VCaP (cell line): Measurements from ENCODE around the gene N4BP3.

Experiments
- H3K27ac ChIP-seq: fragments of 450-650 bp; 2 replicates; pipeline ENCODE4 v1.5.1; 2017
- TF ChIP-seq, protein P1 (sequence below): fragments of 450-650 bp; conservative IDR thresholded peaks from 2 replicates; pipeline ENCODE4 v1.5.1; 2017; ENCODE audit warnings: mild to moderate bottlenecking, moderate library complexity

The N4BP3 gene

DNA sequence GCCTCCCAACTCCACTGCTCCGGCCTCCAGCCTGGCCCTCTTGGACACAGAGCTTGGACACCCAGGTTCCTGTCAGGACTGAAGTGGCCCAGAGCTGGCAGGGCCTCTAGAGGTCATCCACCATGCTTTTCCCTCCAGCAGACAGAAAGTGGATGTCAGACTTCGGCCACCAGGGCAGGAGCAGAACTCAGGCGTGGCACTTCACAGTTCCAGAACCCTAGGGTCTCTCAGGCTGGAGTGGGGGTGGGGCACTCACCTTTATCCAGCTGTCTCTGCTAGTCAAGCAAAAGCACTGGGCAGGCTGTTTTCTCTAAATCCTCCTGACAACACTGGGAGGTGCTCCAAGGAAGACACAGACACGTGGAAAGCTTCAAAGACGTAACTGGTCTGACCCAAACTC, 35.6 kb upstream of the N4BP3 start:
- no peak overlapping the region for H3K27ac ChIP-seq
- TF ChIP-seq, protein P1, sequence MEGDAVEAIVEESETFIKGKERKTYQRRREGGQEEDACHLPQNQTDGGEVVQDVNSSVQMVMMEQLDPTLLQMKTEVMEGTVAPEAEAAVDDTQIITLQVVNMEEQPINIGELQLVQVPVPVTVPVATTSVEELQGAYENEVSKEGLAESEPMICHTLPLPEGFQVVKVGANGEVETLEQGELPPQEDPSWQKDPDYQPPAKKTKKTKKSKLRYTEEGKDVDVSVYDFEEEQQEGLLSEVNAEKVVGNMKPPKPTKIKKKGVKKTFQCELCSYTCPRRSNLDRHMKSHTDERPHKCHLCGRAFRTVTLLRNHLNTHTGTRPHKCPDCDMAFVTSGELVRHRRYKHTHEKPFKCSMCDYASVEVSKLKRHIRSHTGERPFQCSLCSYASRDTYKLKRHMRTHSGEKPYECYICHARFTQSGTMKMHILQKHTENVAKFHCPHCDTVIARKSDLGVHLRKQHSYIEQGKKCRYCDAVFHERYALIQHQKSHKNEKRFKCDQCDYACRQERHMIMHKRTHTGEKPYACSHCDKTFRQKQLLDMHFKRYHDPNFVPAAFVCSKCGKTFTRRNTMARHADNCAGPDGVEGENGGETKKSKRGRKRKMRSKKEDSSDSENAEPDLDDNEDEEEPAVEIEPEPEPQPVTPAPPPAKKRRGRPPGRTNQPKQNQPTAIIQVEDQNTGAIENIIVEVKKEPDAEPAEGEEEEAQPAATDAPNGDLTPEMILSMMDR, result no peak

DNA sequence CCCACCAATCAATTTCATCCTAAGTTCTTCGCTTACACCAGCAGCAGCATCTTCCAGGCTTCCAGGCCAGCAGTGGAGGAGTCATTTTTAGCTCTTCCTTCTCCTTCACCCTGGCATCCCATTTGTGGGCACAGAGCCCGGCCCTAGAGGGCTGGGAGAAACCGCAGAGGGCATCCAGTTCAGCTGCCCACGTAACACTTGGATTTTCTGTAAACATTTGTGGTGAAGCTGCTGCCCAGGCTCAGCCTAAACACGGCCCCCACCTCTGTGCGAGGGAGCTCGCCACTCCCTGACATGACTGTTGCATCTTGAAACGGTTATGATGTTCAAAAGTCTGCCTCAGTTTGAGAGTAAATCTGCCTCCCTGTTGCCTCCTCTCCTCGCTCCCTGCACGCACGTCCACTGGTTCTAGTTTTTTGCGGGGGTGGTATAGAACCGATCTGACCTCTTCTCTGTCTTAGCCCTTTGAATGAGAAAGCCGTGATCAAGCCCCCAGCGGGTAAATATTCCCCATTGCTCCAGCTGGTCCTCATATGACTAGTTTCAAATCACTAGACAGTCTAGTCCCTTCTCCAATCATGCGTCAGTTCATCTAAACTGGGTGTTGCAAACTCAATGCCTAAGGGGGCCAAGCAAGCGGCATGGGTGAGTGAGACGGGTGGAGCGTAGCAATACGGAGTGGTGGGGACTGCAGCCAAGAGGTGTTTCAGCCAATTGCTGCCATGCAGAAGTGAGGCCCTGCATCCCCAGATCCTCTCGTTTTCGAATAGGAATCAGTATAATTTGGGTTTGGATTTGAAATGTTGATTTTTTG, 34.9 kb upstream of the N4BP3 start:
- no peak overlapping the region for H3K27ac ChIP-seq

DNA sequence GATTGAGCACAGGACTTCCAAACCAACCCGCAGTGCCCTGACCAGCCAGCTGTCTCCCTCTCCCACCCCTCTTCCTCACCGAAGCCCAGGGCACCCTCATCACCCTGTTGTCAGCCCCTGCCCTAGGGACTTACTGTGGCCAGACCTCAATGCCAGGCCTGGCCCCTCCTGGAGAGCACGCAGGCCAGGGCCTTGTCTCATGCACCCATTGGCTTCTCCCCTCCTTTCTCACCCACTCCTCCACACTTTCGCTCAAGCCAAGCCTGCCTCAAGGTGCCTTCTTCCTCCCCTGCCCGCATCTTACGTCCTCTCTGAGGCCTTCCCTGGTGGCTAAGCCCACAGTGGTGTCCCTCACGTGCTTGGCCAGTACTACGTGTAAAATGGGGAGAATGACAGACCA, 33.3 kb upstream of the N4BP3 start:
- no peak overlapping the region for H3K27ac ChIP-seq
- TF ChIP-seq, protein P1, result no peak

More for the DNA sequence above, 34.9 kb upstream of the N4BP3 start:
- TF ChIP-seq, protein P1, result no peak

DNA sequence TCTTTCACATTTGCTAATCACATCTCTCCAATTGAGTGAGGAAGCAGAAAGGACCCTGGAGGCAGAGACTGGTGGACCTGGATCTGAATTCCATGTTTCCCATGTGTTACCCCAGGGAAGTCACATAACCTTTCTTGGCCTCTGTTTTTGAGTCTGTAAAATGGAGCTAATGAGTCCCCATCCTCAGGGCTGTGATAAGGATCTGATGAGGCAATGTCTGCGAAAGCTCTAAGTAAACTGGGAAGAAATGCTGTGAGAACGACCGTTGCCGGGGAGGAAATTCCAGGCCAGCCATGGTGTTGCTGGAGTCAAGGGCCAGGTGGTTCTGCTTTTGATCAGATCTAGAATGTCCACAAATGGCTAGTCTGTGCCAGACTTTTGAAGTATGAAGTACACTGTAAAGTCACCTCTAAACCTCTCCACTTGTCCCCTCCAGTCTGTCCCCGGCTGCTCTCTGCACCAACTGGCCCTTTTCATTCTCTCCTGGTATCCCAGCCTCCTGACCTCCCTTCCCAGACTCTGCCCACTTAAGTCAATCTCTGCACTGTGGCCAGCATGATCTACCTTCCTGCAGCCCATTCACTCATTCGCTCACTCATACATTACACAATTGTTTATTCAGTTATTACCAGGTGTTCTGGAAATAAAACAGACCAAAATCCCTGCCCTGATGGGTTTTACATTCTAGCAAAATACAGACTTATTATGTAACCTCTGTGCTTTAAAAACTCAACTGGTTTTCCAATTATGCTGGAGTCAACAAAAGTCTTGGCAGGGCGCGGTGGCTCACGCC, 32.5 kb upstream of the N4BP3 start:
- no peak overlapping the region for H3K27ac ChIP-seq
- TF ChIP-seq, protein P1, result no peak

DNA sequence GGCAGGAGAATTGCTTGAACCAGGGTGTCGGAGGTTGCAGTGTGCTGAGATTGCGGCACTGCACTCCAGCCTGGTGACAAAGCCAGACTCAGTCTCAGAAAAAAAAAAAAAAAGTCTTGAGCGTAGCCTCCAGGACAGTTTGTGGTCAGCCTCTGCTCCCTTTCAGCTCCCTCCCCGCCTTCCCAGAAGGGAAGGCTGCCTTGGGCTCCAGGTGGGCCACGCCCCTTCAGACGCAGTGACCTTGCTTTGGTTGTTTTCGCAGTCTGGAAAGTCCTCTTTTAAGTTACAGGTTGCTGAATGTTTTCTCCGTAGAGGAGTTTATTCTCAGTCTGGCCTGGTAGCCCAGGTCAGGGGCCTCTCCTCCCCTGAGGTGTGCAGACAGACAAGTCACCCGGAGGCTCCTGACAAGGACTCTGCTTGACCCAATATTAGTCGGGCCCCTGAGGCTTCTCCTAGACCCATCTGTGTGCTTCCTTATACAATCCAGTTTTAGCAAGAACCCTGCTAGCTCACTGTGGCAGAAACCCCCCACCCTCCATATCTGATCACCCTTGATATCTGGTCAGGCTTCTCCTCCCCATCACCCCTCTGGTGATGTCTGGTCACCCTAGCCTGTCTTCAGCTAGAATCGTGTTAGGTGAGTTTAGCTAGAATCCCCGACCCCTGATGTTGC, 31.6 kb upstream of the N4BP3 start:
- TF ChIP-seq, protein P1, result no peak
- no peak overlapping the region for H3K27ac ChIP-seq

DNA sequence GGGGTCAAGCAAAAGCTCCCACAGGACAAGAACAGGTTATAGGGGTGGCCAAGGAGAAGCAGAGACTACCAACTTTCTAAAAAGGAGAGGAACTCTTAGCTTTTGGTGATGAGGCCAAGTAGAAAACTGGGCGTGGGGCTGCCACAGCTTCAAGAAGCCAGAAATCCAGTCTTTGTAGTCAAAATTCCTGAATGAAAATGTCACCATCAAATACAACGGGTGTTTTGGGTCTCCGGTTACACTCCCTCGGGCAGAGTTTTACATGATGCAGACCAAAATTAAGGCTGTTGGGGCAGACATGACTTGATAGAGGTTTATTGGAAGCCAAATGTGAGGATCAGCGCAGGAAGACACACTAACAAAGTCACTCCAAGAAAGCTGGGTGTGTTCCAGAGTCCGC, 29.4 kb upstream of the N4BP3 start:
- TF ChIP-seq, protein P1, result no peak
- no peak overlapping the region for H3K27ac ChIP-seq

DNA sequence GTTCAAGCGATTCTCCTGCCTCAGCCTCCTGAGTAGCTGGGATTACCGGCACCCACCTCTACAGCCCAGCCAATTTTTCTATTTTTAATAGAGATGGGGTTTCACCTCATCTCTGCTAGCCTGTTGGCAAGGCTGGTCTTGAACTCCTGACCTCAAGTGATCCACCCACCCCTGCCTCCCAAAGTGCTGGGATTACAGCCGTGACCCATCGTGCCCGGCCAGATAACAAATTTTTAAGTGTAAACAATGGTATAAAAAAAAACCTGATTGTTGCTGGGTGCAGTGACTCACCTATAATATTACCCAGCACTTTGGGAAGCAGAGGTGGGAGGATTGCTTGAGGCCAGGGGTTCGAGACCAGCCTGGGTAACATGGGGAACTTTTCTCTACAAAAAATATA, 28.0 kb upstream of the N4BP3 start:
- TF ChIP-seq, protein P1, result no peak

More for the DNA sequence above, 28.0 kb upstream of the N4BP3 start:
- no peak overlapping the region for H3K27ac ChIP-seq
